ENCODE data around the gene SPATA31C1. TPM values are rescaled to one million over a fixed set of nuclear protein-coding genes. Genes with fewer than 3 reads are reported as not detected.

SPATA31C1 gene
- total and polyA plus RNA-seq, 2 donors (not counting 3 experiments of a cell fraction or from before 2014, with no cell fraction given) = not detected

DNA sequence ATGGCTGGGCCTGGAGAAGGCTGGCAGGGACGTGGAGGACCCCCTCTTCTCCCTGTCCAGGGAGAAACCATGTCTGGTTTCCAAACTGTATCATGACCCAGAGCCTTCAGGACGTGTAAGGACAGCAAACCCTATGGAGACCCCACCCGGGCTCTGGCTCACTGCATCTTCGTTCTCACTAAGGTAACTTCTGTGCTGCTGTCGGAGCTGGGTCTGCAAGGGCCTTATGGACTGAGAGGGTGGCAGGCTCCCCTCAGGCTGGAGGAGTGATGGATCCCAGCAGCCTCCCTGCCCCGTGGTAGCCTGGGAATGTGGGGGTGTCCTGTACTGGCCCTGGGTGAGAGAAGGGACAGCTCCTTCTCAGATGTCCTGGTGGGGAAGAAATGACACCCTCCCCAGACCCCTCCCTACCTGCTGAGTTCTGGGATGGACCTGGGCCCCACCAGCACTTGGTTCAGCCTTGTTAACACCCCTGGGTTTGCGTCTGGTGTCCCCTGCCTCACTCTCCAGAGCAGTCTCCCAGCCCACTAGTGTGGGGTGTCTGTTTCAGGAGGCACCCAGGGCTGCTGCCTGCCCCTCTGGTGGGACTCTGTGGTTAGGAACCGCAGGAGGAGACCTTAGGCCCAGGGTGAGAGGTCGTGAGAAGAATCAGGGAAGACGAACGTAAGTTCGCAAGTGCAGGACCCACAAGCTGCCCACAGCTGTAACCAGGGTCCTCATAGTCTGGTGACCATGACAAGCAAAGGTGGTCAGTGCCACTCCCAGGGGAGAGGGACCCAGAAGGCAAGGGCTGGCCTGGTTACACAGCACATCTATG is 28.5 kb upstream of the SPATA31C1 start:
- Histone ChIP-seq H3K4me1 (ENCODE audit: control insufficient read depth, extremely low read depth, insufficient read depth, low read length) (no peaks in the 10 kb centered on the region), H3K9me3 (replicated peaks; ENCODE audit: control insufficient read depth, insufficient read depth, low read length) (no peaks in the 10 kb centered on the region), H3K36me3 (ENCODE audit: control insufficient read depth in 2 of 2, extremely low read depth in 1 of 2, insufficient read depth in 2 of 2, low read length in 2 of 2) (no peaks in the 10 kb centered on the region), H3K9me1 (replicated peaks; ENCODE audit: control insufficient read depth, extremely low read depth, insufficient read depth, low read length) (no peaks in the 10 kb centered on the region), H4K20me1 (replicated peaks; ENCODE audit: control insufficient read depth, extremely low read depth, insufficient read depth, low read length) (no peaks in the 10 kb centered on the region), H2AFZ (ENCODE audit: low read depth, low read length) (no peak overlapping the region), H3K4me2 (ENCODE audit: insufficient read depth, low read length) (no peak overlapping the region), H3K27me3 (ENCODE audit: control insufficient read depth in 2 of 2, insufficient read depth in 2 of 2, low read length in 2 of 2) (no peaks in the 10 kb centered on the region), H3K9ac (replicated peaks; ENCODE audit: extremely low read depth, insufficient read depth, low read length) (no peak overlapping the region), H3K27ac (ENCODE audit: insufficient read depth, low read depth, low read length) (no peak overlapping the region), H3K4me3 (replicated peaks in 1 of 3; ENCODE audit: insufficient read depth in 1 of 3, low read depth in 1 of 3, low read length in 3 of 3) (no peak overlapping the region), H3K79me2 (ENCODE audit: control insufficient read depth, insufficient read depth, low read length) (no peaks in the 10 kb centered on the region)
- FAIRE-seq (no peak), DNase-seq (ENCODE audit: low read depth, low spot score) (no peak)
- no TSS peak for BruUV-seq (replicated peaks)
- ChIA-PET POLR2A (no interaction called here), CTCF (no interaction called here)
- dilution Hi-C loops (cut with MboI; ENCODE audit: extremely low pct_ligation_motif_present, low sequenced_read_pairs) = no loop called here
- TF ChIP-seq JUN (IDR thresholded peaks at IDR 0.05; ENCODE audit: borderline replicate concordance, insufficient read depth, insufficient read length, low read depth) (no peak), GATA2 (IDR thresholded peaks at IDR 0.05; ENCODE audit: insufficient read depth, insufficient read length, low read depth, low read length) (no peak), POLR2A (IDR thresholded peaks at IDR 0.05; ENCODE audit: low read depth, low read length) (no peak), EZH2 (IDR thresholded peaks at IDR 0.05; ENCODE audit: borderline replicate concordance, low read depth, low read length, severe bottlenecking) (no peak), FOS (IDR thresholded peaks at IDR 0.05; ENCODE audit: borderline replicate concordance, insufficient read depth, low read length) (no peak), MAX (IDR thresholded peaks at IDR 0.05; ENCODE audit: insufficient read depth, insufficient read length) (no peak)
- intact Hi-C loops (cut with micrococcal nuclease) = no loop called here

GRCh38 chr9:87889882-87890252 is 27.9 kb upstream of the SPATA31C1 start:
- dilution Hi-C loops (cut with MboI; ENCODE audit: extremely low pct_ligation_motif_present, low sequenced_read_pairs) (no loop called here), intact Hi-C loops (cut with micrococcal nuclease) (no loop called here)
- H3K27ac ChIP-seq (ENCODE audit: insufficient read depth, low read depth, low read length) = no peak overlapping the region
- ChIA-PET POLR2A (no interaction called here), CTCF (no interaction called here)
- H3K9me1 ChIP-seq (replicated peaks; ENCODE audit: control insufficient read depth, extremely low read depth, insufficient read depth, low read length) = no peaks in the 10 kb centered on the region
- TF ChIP-seq EZH2 (IDR thresholded peaks at IDR 0.05; ENCODE audit: borderline replicate concordance, low read depth, low read length, severe bottlenecking) = no peak
- TF ChIP-seq JUN (IDR thresholded peaks at IDR 0.05; ENCODE audit: borderline replicate concordance, insufficient read depth, insufficient read length, low read depth) = no peak
- no peak for TF ChIP-seq POLR2AphosphoS5 (IDR thresholded peaks at IDR 0.05; ENCODE audit: insufficient read depth, low read depth, low read length)
- no peak for TF ChIP-seq GATA2 (IDR thresholded peaks at IDR 0.05; ENCODE audit: insufficient read depth, insufficient read length, low read depth, low read length)
- TF ChIP-seq CTCF (IDR thresholded peaks at IDR 0.05; ENCODE audit: extremely low read depth in 1 of 2, insufficient read depth in 1 of 2, low read depth in 1 of 2, low read length in 2 of 2) = no peak
- no peak for TF ChIP-seq POLR2A (IDR thresholded peaks at IDR 0.05; ENCODE audit: low read depth, low read length)
- TF ChIP-seq MYC (IDR thresholded peaks at IDR 0.05; ENCODE audit: low read depth, low read length) = no peak
- TF ChIP-seq FOS (IDR thresholded peaks at IDR 0.05; ENCODE audit: borderline replicate concordance, insufficient read depth, low read length) = no peak
- no peak for TF ChIP-seq MAX (IDR thresholded peaks at IDR 0.05; ENCODE audit: insufficient read depth, insufficient read length)
- H3K36me3 ChIP-seq (ENCODE audit: control insufficient read depth in 2 of 2, extremely low read depth in 1 of 2, insufficient read depth in 2 of 2, low read length in 2 of 2) = no peaks in the 10 kb centered on the region
- no peak overlapping the region for H3K9ac ChIP-seq (replicated peaks; ENCODE audit: extremely low read depth, insufficient read depth, low read length)
- BruUV-seq (replicated peaks) = no TSS peak
- no peak for FAIRE-seq
- DNase-seq (ENCODE audit: low read depth, low spot score) = no peak
- peaks cover 0 to 1% of the 10 kb centered on the region in 2 experiments for H3K27me3 ChIP-seq (ENCODE audit: control insufficient read depth in 2 of 2, insufficient read depth in 2 of 2, low read length in 2 of 2)
- no peaks in the 10 kb centered on the region for H3K9me3 ChIP-seq (replicated peaks; ENCODE audit: control insufficient read depth, insufficient read depth, low read length)
- H2AFZ ChIP-seq (ENCODE audit: low read depth, low read length) = no peak overlapping the region
- no peaks in the 10 kb centered on the region for H3K4me1 ChIP-seq (ENCODE audit: control insufficient read depth, extremely low read depth, insufficient read depth, low read length)
- no peak overlapping the region for H3K4me3 ChIP-seq (replicated peaks in 1 of 3; ENCODE audit: insufficient read depth in 1 of 3, low read depth in 1 of 3, low read length in 3 of 3)
- H3K4me2 ChIP-seq (ENCODE audit: insufficient read depth, low read length) = no peak overlapping the region
- H3K79me2 ChIP-seq (ENCODE audit: control insufficient read depth, insufficient read depth, low read length) = no peaks in the 10 kb centered on the region
- H4K20me1 ChIP-seq (replicated peaks; ENCODE audit: control insufficient read depth, extremely low read depth, insufficient read depth, low read length) = no peaks in the 10 kb centered on the region
